Bronchial epithelial cell (primary cell): ENCODE measurements around the gene NGLY1. TPM values are rescaled to one million over a fixed set of nuclear protein-coding genes. Genes with fewer than 3 reads are reported as not detected.

Source experiments
- DNase-seq: peaks from one replicate; pipeline ENCODE4 v3.0.0-alpha.2; 2010; ENCODE audit warnings: low read depth
- FAIRE-seq: peaks from 2 replicates; lab custom pipeline; 2011; peaks lifted over from hg19 to GRCh38; lab: Jason Lieb, UNC
- H3K27me3 ChIP-seq: 2 replicates; pipeline ENCODE4 v1.5.1; 2011; ENCODE audit warnings: low read length; ENCODE audit not compliant: control insufficient read depth, insufficient read depth
- H3K36me3 ChIP-seq: 2 replicates; pipeline ENCODE4 v1.5.1; 2011; ENCODE audit warnings: low read length; ENCODE audit not compliant: control insufficient read depth, insufficient read depth
- H3K4me3 ChIP-seq: 2 replicates; pipeline ENCODE4 v1.5.1; 2011; ENCODE audit warnings: mild to moderate bottlenecking, low read depth, low read length, control low read depth
- total RNA-seq: library from RNA; depleted of rRNA; stranded (reverse); fragments of >200 nt; gene quantifications from 2 replicates; pipeline ENCODE4 v1.2.1, GENCODE V29; 2014
- TF ChIP-seq, protein P1 (sequence below): IDR thresholded peaks from 2 replicates; pipeline ENCODE4 v1.5.1; 2011; ENCODE audit warnings: mild to moderate bottlenecking, moderate library complexity, low read length, control low read depth, inconsistent platforms; ENCODE audit not compliant: insufficient read depth, severe bottlenecking

Gene NGLY1
- total RNA-seq, 1 donor from 2014 or later, result 24.0 TPM

DNA sequence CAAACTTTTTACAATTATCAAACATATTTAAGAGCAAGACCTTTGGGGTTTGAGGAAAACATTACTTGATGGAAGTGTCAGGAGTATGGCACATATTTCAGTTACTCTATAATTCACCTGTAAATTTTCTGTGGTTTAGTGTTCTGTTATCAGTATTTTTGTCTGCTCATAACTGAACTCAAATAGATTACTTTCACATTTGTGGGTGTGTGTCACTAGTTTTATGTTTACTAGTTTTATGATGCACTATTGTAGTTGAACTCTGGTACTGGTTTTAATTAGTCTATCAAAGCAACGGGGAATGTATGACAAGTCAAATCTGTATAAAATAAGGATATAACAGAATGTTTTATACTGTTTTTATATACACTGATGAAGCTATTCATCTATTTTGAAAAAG, 33.9 kb upstream of the NGLY1 start:
- H3K36me3 ChIP-seq, result no peaks in the 10 kb centered on the region
- H3K27me3 ChIP-seq, result peaks cover 2% of the 10 kb centered on the region
- DNase-seq (no peak), FAIRE-seq (no peak)
- H3K4me3 ChIP-seq, result no peak overlapping the region
- TF ChIP-seq, protein P1, sequence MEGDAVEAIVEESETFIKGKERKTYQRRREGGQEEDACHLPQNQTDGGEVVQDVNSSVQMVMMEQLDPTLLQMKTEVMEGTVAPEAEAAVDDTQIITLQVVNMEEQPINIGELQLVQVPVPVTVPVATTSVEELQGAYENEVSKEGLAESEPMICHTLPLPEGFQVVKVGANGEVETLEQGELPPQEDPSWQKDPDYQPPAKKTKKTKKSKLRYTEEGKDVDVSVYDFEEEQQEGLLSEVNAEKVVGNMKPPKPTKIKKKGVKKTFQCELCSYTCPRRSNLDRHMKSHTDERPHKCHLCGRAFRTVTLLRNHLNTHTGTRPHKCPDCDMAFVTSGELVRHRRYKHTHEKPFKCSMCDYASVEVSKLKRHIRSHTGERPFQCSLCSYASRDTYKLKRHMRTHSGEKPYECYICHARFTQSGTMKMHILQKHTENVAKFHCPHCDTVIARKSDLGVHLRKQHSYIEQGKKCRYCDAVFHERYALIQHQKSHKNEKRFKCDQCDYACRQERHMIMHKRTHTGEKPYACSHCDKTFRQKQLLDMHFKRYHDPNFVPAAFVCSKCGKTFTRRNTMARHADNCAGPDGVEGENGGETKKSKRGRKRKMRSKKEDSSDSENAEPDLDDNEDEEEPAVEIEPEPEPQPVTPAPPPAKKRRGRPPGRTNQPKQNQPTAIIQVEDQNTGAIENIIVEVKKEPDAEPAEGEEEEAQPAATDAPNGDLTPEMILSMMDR, result no peak

DNA sequence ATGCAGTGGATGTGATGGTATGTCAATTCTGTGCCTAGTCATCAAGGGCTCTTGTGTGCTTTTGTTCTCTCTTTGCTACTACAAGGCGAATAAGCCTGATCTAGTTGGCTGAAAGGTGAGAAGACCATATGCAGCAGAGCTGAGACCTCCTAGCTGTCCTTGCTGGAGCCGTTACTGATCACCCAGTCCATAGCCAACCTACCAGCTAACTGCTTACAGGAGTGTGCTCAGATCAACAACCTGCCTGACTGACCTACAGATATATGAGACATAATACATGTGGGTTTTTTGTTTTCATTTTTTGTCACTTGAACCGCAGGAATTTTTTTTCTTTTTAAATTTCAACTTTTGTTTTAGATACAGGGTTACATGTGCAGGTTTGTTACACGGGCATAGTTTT, 29.4 kb upstream of the NGLY1 start:
- no peak for FAIRE-seq
- TF ChIP-seq, protein P1, result no peak
- H3K4me3 ChIP-seq, result no peak overlapping the region

DNA sequence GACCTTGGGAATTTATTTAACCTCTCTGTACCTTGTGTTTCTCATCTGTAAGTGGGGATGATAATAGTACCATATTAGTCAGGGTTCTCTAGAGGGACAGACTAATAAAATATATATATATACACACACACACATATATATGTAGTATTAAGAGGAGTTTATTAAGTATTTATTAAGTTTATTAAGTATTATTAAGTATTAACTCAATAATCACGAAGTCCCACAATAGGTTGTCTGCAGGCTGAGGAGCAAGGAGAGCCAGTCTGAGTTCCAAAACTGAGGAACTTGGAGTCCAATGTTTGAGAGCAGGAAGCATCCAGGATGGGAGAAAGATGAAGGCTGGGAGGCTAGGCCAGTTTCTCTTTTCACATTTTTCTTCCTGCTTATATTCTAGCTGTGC, 21.4 kb upstream of the NGLY1 start:
- DNase-seq, result no peak
- TF ChIP-seq, protein P1, result no peak
- no peak overlapping the region for H3K4me3 ChIP-seq
- FAIRE-seq, result no peak
- no peaks in the 10 kb centered on the region for H3K36me3 ChIP-seq
- H3K27me3 ChIP-seq, result no peaks in the 10 kb centered on the region

More for the DNA sequence above, 29.4 kb upstream of the NGLY1 start:
- Histone ChIP-seq H3K36me3 (no peaks in the 10 kb centered on the region), H3K27me3 (peaks cover 2% of the 10 kb centered on the region)
- no peak for DNase-seq

DNA sequence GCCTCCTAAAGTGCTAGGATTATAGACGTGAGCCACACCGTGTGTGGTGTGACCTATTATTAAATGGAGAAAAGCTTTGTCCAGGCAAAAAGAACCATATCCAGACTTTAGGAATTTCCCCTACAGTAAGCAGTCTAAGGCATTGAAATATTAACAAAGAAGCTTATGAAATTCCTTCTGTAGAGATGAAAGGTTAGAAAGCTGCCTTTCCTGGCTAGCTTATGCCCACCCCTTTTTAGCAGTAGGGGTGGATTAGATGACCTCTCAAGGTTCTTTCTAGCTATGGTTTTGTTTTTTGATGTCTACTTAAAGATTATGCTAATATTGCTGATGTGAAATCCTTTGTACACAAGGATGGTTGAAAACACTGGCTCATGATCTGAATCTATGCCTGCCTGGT, 20.6 kb upstream of the NGLY1 start:
- H3K4me3 ChIP-seq, result no peak overlapping the region
- no peaks in the 10 kb centered on the region for H3K27me3 ChIP-seq
- no peak for DNase-seq
- no peak for FAIRE-seq
- TF ChIP-seq, protein P1, result no peak
- no peaks in the 10 kb centered on the region for H3K36me3 ChIP-seq

DNA sequence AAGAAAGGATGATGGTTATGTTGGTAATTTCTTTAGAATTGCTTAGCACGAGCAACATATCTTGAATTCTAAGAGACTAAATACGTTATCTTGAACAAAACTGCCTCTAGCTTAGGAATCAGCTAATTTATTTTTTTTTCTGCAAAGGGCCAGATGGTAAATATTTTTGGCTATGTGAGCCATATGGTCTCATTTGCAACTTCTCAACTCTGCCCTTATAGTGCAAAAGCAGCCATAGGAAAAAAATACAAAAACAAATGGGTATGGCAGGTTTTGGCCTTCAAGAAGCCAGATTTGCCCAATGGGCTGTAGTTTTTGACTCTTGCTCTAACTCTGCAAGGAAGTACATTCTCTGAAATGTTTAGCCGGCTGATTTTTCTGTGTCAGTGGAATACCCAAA, 18.5 kb upstream of the NGLY1 start:
- DNase-seq (no peak), FAIRE-seq (no peak)
- Histone ChIP-seq H3K36me3 (no peaks in the 10 kb centered on the region), H3K27me3 (no peaks in the 10 kb centered on the region), H3K4me3 (no peak overlapping the region)
- TF ChIP-seq, protein P1, result no peak

DNA sequence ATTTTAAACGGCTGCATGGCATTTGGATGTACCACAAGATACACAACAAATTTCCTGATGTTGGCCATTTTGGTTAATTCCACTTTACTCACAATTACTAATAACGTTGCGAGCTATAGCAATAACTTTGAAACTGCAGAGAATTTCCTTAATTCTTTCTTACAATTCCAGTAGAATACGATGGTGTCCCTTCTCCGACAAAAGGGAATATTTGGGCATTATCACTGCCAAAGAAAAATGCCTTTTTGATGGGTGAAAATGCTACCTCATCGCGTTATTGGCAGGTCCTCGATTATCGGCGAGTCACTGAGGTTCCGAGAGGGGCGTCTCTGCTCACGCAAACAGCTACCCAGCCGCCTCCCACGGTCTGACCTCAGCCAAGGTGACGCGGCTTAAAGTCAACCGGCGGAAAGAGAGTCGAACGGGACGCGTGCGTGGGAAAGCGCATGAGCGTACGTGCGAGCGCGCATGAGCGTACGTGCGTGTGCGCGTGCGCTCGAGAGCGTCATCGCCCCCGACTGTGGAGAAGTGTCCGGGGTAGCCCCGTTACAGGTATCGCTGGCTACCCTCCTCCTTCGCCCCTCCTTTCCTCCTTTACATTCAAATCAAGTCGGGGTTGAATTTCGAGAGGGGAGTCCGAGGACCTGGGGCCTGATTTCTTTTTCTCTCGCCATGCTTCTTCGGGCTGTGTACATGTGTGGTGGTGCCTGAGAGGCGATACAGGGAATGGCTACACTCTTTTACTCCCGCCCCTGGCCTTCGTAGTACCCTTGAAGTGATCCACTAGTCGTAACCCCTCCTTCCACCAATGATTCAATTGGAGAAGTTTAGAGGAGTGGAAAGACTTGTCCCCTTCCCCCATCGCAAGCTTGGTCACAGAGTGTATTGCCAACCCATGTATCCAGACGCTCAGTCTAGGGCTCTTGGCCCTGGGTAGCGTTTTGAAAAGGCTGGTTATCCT, 6.6 kb upstream of the NGLY1 start, which contains the start of gene OXSM:
OXSM (plus strand) TSS at position 495 of the 961 bp plus-strand sequence. CDS start 931 bp downstream, outside the sequence.
- TF ChIP-seq, protein P1, result no peak
- Histone ChIP-seq H3K27me3 (no peaks in the 10 kb centered on the region), H3K36me3 (peaks cover 2% of the 10 kb centered on the region), H3K4me3 (peak within 1 kb of the TSS; percentile 64)
- DNase-seq, result peak; percentile 88
- no peak for FAIRE-seq
